SK-N-SH treated with all-trans-retinoic acid at 6 μM for 48 hours (cell line): ENCODE measurements around the gene TLX1.

Experiments
- BACH2 ChIP-seq: fragments of 250-450 bp; sonication (Bioruptor Pico); IDR thresholded peaks from 2 replicates; pipeline ENCODE4 v1.9.0; 2021; ENCODE audit warnings: mild to moderate bottlenecking, borderline replicate concordance
- CREB5 ChIP-seq: fragments of 250-450 bp; sonication (Bioruptor Pico); IDR thresholded peaks from 2 replicates; pipeline ENCODE4 v1.5.1; 2020; ENCODE audit warnings: low read depth, mild to moderate bottlenecking, moderate library complexity
- ISL1 ChIP-seq: fragments of 250-450 bp; sonication (Bioruptor Pico); IDR thresholded peaks from 2 replicates; pipeline ENCODE4 v2.1.2; 2022; ENCODE audit warnings: mild to moderate bottlenecking, moderate library complexity
- ZNF565 ChIP-seq: fragments of 450-650 bp; formaldehyde crosslinking; conservative IDR thresholded peaks from 2 replicates; pipeline ENCODE4 v1.5.0; 2020; ENCODE audit warnings: low read depth, mild to moderate bottlenecking, moderate library complexity
- ZNF8 ChIP-seq: fragments of 450-650 bp; formaldehyde crosslinking; IDR thresholded peaks from 2 replicates; pipeline ENCODE4 v1.5.0; 2020; ENCODE audit warnings: mild to moderate bottlenecking, moderate library complexity

- TF ChIP-seq BACH2 (no peak), CREB5 (CRISPR knock-in tag) (no peak), ISL1 (CRISPR knock-in tag) (no peak), ZNF8 (CRISPR knock-in tag) (no peak), ZNF565 (CRISPR knock-in tag) (no peak)
Measured at GRCh38 chr10:101087376-101087775, 43.7 kb upstream of the TLX1 start.
